Peyer's patch (tissue), 4 donors: Measurements from ENCODE around the gene HSD17B1. TPM values are rescaled to one million over a fixed set of nuclear protein-coding genes. Genes with fewer than 3 reads are reported as not detected.

Experiments
- DNase-seq, 3 donors: peaks; one replicate each; pipeline ENCODE4 v3.0.0-alpha.2; 2017 to 2019
- H3K27ac ChIP-seq, 4 donors: fragments of 200-600 bp; sonication (generic); one replicate each; pipeline ENCODE4 v1.5.1; 2016 to 2019
- H3K27me3 ChIP-seq, 2 donors: fragments of 200-600 bp; sonication (generic); one replicate each; pipeline ENCODE4 v1.5.1; 2019
- H3K36me3 ChIP-seq, 3 donors: fragments of 200-600 bp; sonication (generic); one replicate each; pipeline ENCODE4 v1.5.1; 2016 to 2019
- H3K4me1 ChIP-seq, 4 donors: fragments of 200-600 bp; sonication (generic); one replicate each; pipeline ENCODE4 v1.5.1; 2016 to 2019
- H3K4me3 ChIP-seq, 4 donors: fragments of 200-600 bp; sonication (generic); 1 replicate in 3 of 4; 2 replicates in 1 of 4; pipeline ENCODE4 v1.5.1; 2016 to 2019; ENCODE audit warnings: mild to moderate bottlenecking in 1 of 4
- H3K9me3 ChIP-seq, 4 donors: fragments of 200-600 bp; sonication (generic); one replicate each; pipeline ENCODE4 v1.5.1; 2016 to 2019; ENCODE audit warnings: mild to moderate bottlenecking in 1 of 4
- POLR2A ChIP-seq, 2 donors: fragments of 450-650 bp; IDR thresholded peaks; one replicate each; pipeline ENCODE4 v1.5.1; 2017; ENCODE audit warnings: antibody characterized with exemption in 2 of 2, mild to moderate bottlenecking in 2 of 2, moderate library complexity in 2 of 2
- total RNA-seq, 4 donors: library from RNA; depleted of rRNA; stranded (reverse); fragments of >200 nt; gene quantifications; one replicate each; pipeline ENCODE4 v1.1.0, GENCODE V29; 2016
- TF ChIP-seq, protein P1 (sequence below), 6 experiments: fragments of 450-650 bp in 4 of 6; fragments of 200-600 bp in 2 of 6; sonication (generic) in 1 of 6; IDR thresholded peaks; one replicate each; pipeline ENCODE4 v1.5.1; 2017 to 2019; ENCODE audit warnings: antibody characterized with exemption in 6 of 6, mild to moderate bottlenecking in 3 of 6, moderate library complexity in 1 of 6

HSD17B1 gene
- total RNA-seq, 4 donors from 2014 or later = 0.94 to 3.9 (median 1.7) TPM; not detected in 1

DNA sequence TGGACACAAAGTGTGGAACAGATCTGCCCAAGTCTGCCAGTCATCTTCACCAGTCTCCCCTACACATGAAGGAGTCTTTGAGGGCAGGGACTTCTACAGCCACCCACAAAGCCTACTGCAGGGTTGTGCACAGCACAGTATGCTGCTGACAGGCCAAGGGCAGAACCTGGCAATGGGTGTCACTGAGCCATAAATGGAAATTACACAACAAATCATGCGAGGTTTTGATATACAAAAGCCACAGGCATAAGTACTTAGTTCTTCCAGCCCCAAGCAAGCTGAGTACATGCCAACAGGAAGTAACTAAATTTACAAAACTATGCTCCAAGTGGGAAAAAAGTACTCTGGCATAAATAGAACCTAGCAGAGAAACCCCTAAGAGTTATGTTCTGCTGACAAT is 32.6 kb downstream of the HSD17B1 start:
- DNase-seq = peak in 1 of 3 donors; percentile 34
- TF ChIP-seq POLR2A (IDR thresholded peaks at IDR 0.05) = no peak
- TF ChIP-seq, protein P1, sequence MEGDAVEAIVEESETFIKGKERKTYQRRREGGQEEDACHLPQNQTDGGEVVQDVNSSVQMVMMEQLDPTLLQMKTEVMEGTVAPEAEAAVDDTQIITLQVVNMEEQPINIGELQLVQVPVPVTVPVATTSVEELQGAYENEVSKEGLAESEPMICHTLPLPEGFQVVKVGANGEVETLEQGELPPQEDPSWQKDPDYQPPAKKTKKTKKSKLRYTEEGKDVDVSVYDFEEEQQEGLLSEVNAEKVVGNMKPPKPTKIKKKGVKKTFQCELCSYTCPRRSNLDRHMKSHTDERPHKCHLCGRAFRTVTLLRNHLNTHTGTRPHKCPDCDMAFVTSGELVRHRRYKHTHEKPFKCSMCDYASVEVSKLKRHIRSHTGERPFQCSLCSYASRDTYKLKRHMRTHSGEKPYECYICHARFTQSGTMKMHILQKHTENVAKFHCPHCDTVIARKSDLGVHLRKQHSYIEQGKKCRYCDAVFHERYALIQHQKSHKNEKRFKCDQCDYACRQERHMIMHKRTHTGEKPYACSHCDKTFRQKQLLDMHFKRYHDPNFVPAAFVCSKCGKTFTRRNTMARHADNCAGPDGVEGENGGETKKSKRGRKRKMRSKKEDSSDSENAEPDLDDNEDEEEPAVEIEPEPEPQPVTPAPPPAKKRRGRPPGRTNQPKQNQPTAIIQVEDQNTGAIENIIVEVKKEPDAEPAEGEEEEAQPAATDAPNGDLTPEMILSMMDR (IDR thresholded peaks at IDR 0.05) = no peak

DNA sequence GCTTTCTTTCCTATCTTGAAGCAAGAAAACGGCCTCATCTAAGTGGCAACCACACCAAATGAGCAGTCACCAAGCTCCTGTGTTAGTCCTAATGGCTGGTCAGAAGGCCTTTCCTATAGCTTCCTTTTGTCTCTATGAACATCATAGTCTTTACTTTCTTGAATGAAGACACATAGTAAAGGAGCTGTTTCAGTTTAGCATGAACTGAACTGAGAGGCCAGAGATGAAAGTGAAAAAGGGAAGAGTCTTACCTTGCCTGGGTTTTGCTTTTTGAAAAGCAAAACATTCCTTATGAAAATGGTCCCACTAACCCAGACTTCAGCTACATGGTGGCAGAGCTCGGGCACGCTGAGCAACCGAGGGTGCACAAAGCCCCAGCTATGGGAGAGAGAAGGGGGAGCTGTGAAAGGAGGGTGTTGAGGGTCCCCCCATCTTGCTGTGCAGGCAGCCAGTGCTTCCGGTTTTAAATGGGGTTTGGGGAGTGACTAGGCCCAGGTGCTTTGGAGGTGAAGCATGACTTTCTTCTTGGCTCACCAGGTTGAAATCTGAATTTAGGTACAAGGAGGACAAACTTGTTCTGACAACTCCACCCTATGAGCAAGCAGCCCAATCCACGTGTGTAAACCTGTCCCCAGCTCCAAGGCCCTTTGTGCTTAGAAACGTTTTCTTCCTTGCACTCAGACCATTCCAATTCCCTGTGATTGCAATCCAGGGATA is 33.9 kb downstream of the HSD17B1 start:
- Histone ChIP-seq H3K4me3 (no peak overlapping the region), H3K36me3 (peaks cover 0 to 95% (median 3%) of the 10 kb centered on the region in 3 donors), H3K27me3 (no peaks in the 10 kb centered on the region), H3K4me1 (peaks cover 0 to 11% (median 0%) of the 10 kb centered on the region in 4 donors), H3K27ac (peak overlapping the region in 1 of 4 donors; percentile 61), H3K9me3 (no peaks in the 10 kb centered on the region)
- DNase-seq = peak in 2 of 3 donors; percentile 34 to 49
- TF ChIP-seq POLR2A (IDR thresholded peaks at IDR 0.05) = no peak
- TF ChIP-seq, protein P1 (IDR thresholded peaks at IDR 0.05) = no peak

More for the DNA sequence above, 32.6 kb downstream of the HSD17B1 start:
- Histone ChIP-seq H3K36me3 (peaks cover 0 to 89% (median 3%) of the 10 kb centered on the region in 3 donors), H3K4me1 (peaks cover 0 to 11% (median 0%) of the 10 kb centered on the region in 4 donors), H3K27me3 (no peaks in the 10 kb centered on the region), H3K4me3 (no peak overlapping the region), H3K9me3 (no peaks in the 10 kb centered on the region), H3K27ac (peak overlapping the region in 2 of 4 donors; percentile 2 to 5)

DNA sequence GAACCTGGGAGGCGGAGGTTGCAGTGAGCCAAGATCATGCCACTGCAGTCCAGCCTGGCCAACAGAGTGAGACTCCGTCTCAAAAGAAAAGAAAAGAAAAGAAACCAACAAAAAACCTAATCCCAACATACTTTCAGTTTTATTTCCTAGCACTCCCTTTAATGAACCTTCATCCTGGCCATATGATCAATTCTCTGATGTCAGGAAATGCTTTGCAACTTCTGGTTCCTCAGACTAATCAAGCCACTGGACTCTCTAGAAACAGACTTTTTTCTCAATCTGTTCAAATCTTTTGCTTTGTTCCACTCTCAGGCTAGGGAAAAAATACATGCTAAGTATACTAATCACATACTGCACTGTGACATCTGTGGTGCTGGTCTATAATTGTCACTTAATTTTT is 38.2 kb downstream of the HSD17B1 start:
- Histone ChIP-seq H3K4me1 (peaks cover 0 to 11% (median 0%) of the 10 kb centered on the region in 4 donors), H3K9me3 (no peaks in the 10 kb centered on the region), H3K27me3 (no peaks in the 10 kb centered on the region), H3K36me3 (peaks cover 0 to 66% (median 0%) of the 10 kb centered on the region in 3 donors), H3K4me3 (no peak overlapping the region), H3K27ac (no peak overlapping the region)
- TF ChIP-seq POLR2A (IDR thresholded peaks at IDR 0.05) = no peak
- TF ChIP-seq, protein P1 (IDR thresholded peaks at IDR 0.05) = no peak
- no peak for DNase-seq

DNA sequence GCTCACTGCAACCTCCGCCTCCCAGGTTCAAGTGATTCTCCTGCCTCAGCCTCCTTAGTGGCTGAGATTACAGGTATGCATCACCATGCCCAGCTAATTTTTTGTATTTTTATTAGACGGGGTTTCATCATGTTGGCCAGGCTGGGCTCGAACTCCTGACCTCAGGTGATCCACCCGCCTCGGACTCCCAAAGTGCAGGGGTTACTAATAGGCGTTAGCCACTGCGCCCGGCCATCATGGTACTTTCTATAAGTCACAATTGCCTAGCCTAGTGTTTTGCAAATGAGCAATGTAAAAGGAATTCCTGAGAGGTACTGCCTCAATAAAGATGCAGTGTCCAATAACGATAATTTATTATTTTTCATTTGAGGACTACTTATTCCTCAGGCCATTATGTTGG is 38.7 kb downstream of the HSD17B1 start:
- peaks cover 0 to 8% (median 0%) of the 10 kb centered on the region in 4 donors for H3K4me1 ChIP-seq
- H3K9me3 ChIP-seq = no peaks in the 10 kb centered on the region
- TF ChIP-seq POLR2A (IDR thresholded peaks at IDR 0.05) = no peak
- TF ChIP-seq, protein P1 (IDR thresholded peaks at IDR 0.05) = no peak
- H3K27ac ChIP-seq = no peak overlapping the region
- no peaks in the 10 kb centered on the region for H3K27me3 ChIP-seq
- H3K4me3 ChIP-seq = no peak overlapping the region
- no peak for DNase-seq
- H3K36me3 ChIP-seq = peaks cover 0 to 62% (median 0%) of the 10 kb centered on the region in 3 donors

DNA sequence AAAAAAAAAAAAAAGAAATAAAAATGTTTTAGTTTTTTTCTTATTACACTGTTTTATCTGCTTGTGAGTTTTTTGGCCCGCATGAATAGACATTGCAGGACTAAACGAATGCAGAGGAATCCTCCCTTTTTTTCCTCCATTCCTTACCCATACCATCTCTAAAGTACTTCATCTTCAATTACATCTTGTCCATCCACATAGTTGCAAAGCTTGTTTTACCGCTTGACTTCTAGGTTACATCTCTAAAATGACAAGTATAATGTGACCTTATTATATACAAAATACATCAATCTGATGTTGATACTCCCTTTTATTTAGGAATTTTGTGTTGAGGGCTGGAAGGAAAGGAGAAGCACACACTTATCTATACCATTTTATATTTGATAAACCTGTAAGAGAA is 43.7 kb downstream of the HSD17B1 start:
- TF ChIP-seq, protein P1 (IDR thresholded peaks at IDR 0.05) = no peak
- TF ChIP-seq POLR2A (IDR thresholded peaks at IDR 0.05) = no peak
- H3K36me3 ChIP-seq = peaks cover 0 to 19% (median 0%) of the 10 kb centered on the region in 3 donors
- no peak for DNase-seq
- H3K27me3 ChIP-seq = no peaks in the 10 kb centered on the region
- no peak overlapping the region for H3K4me3 ChIP-seq
- no peaks in the 10 kb centered on the region for H3K9me3 ChIP-seq
- H3K4me1 ChIP-seq = peaks cover 0 to 5% (median 0%) of the 10 kb centered on the region in 4 donors
- H3K27ac ChIP-seq = no peak overlapping the region
